Putamen (tissue), 1 donor: ENCODE results near the gene AP1S3.

Experiments
- DNase-seq: peaks from one replicate; pipeline ENCODE4 v3.0.0-alpha.2; 2016; ENCODE audit warnings: low spot score

AP1S3 gene

GRCh38 chr2:223760838-223761502, 76.4 kb downstream of the AP1S3 start:
- DNase-seq: no peak

- DNase-seq: no peak
Measured at GRCh38 chr2:223759569-223760430, 77.6 kb downstream of the AP1S3 start.

DNA sequence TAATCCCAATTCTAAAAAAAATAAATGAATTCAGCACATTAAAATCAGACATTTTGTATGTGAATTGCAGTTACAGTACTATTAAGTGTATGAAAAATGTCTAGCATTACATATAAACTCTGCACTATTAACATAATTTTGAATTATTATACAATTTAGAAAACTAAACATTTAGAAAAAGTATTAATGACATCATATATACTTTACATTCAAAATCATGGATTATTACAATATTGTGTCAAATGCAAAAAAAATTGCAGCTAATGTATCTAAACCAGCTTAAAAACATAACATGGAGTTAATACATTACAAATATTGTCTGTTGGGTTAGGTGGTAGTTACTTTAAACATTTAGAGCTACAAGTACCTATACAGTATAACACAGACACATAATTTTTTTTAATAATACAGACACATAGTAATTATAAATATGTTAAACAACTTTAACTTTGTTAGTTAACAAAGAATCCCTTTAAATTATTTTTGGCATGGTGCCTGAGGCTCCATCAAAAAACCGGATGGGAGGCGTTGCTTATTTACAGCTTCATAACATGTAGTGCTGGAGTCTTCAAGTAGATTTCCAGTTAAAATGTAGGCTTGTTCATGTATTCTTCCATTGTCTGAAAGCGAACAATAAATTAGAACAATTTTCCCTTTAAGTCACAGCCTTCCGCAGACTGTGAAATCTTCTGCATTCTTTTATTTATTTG, 79.1 kb downstream of the AP1S3 start:
- DNase-seq: no peak

- no peak for DNase-seq
Measured at GRCh38 chr2:223753940-223754339, 83.4 kb downstream of the AP1S3 start.

- DNase-seq: no peak
Measured at GRCh38 chr2:223751012-223751411, 86.4 kb downstream of the AP1S3 start.

GRCh38 chr2:223747392-223748042, 89.9 kb downstream of the AP1S3 start:
- DNase-seq: no peak

DNA sequence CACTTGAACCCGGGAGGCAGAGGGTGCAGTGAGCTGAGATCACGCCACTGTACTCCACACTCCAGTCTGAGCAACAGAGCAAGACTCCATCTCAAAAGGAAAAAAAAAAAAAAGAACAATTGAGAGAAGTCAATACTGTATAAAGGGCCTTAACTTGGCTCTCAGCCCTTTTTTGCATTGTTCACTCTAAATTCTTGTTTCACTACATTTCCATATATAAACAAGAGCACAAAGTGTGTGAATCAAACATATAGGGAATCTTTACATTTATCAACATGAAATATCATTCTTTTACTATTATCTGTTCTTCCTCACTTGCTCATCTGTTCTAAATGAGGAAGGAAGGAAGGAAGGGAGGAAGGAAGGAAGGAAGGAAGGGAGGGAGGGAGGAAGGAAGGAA, 90.8 kb downstream of the AP1S3 start:
- DNase-seq: no peak

DNA sequence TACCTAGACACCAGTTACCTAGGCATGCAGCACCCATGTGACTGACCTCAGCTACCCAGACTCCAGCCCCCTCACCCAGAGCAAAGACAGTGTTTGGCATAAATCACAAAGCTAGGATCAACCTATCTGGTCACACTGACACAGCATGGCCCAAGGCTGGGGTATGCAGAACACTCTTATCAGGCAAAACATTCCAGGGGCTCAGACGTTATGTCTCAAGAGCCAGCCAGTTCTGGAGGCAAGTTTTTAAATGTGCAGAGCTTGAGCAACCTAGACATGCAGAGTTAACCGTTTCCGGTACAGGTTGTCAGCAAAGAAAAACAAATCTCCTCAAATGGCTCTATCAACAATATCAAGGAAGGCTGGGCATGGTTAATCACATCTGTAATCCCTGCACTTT, 92.8 kb downstream of the AP1S3 start:
- DNase-seq: no peak

DNA sequence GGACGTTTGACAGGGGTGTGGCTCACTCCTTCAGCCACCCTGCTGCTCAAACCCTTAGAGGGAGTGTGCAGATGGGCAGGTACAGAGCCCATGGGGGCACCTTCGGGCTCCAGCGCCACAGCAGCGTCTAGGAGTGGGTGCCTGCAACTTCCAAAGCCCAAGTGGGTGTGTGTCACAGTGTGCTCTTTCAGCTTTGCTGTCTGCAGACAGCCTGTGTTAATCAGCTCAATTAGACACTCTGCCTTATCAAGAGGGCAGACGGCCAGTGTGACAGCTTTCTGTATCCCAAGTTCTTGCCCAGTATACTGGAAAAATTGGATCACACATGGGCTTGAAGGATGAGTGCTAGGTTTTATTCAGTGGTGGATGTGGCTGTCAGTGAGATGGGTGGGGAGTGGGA, 96.7 kb downstream of the AP1S3 start:
- no peak for DNase-seq

GRCh38 chr2:223737207-223737606, 100.2 kb downstream of the AP1S3 start:
- DNase-seq: no peak

GRCh38 chr2:223736488-223736887, 100.9 kb downstream of the AP1S3 start:
- DNase-seq: peak; percentile 36

GRCh38 chr2:223735659-223736244, 101.6 kb downstream of the AP1S3 start:
- DNase-seq: no peak

- DNase-seq: no peak
Measured at GRCh38 chr2:223735035-223735640, 102.2 kb downstream of the AP1S3 start.

GRCh38 chr2:223734346-223734745, 103.0 kb downstream of the AP1S3 start:
- DNase-seq: no peak

DNA sequence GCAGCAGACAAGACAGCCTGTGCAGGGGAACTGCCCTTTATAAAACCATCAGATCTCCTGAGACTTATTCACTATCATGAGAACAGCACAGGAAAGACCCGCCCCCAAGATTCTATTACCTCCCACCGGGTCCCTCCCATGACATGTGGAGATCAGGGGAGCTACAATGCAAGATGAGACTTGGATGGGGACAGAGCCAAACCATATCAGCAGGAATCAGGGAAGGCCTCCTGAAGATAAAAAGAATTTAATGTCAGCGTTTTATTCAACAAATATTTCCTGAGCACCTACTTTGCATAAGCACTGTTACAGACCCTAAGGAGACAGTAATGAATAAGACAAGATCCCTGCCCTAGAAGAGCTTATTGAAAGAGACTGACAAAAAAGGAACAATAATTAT, 105.0 kb downstream of the AP1S3 start:
- DNase-seq: no peak

DNA sequence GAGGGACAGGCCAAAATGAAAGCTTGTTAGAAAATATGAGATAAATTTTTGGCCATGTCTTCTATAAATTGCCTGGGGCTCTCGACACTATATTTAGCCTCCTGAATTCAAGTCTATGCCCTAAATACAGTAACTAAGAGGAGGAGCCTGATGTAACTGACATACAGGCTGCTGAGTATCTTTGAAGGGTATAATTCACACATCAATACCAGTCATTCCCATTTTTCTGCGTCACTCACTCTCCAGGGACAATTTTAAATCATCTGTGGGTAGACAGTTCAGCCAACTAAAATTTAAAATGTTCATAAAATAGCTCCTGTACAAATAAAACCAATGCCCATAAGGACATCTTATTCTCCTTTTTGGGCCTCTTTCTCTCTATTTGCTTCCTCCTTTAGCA, 105.9 kb downstream of the AP1S3 start:
- DNase-seq: peak; percentile 38

DNA sequence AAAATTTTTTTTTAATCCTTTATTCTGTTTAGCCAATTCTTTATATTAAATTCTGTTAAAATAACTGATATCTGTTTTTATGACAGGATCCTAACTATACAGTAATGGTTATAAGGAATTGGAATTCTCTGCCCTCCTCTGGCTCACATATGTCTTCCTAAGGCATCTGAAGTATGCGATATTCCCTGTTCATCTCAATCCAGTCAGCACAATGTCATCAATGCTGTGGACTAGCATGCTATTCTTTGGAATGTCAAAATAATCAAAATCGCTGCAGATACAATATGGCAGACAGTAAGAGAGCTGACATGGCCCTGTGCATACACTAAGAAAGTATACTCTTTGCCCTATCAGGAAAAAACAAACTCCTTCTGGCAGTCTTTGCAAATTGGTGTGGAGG, 107.6 kb downstream of the AP1S3 start:
- no peak for DNase-seq

DNA sequence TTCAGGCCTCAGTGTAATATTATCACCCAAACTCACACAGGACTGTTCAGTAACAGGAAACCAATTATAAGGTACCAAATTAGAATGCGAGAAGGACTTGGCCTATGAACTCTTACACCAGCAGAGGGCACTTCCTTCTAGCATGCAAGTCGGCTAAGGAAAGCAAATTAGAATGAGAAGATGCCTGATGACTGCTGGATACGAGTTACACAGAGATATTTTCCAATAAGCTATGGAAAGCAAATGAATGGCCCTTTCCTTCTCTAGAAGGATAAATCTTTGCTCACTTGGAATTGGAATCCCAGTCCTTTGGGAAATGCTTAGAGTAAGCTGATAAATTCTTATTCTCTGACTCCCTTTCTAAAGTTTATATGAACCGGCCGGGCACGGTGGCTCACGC, 109.8 kb downstream of the AP1S3 start:
- peak; percentile 35 for DNase-seq

- DNase-seq: no peak
Measured at GRCh38 chr2:223725986-223726970, 111.1 kb downstream of the AP1S3 start.

GRCh38 chr2:223725494-223725893, 111.9 kb downstream of the AP1S3 start:
- DNase-seq: peak; percentile 84
